HG02588 (cell line): ENCODE data around the gene LDB3.

ENCODE experiments used
- ATAC-seq: cut with Tn5 transposase; IDR thresholded peaks from one replicate; pipeline ENCODE4 v1.9.1; 2021; ENCODE audit warnings: mild to moderate bottlenecking, moderate library complexity; ENCODE audit not compliant: unreplicated experiment

LDB3 gene

DNA sequence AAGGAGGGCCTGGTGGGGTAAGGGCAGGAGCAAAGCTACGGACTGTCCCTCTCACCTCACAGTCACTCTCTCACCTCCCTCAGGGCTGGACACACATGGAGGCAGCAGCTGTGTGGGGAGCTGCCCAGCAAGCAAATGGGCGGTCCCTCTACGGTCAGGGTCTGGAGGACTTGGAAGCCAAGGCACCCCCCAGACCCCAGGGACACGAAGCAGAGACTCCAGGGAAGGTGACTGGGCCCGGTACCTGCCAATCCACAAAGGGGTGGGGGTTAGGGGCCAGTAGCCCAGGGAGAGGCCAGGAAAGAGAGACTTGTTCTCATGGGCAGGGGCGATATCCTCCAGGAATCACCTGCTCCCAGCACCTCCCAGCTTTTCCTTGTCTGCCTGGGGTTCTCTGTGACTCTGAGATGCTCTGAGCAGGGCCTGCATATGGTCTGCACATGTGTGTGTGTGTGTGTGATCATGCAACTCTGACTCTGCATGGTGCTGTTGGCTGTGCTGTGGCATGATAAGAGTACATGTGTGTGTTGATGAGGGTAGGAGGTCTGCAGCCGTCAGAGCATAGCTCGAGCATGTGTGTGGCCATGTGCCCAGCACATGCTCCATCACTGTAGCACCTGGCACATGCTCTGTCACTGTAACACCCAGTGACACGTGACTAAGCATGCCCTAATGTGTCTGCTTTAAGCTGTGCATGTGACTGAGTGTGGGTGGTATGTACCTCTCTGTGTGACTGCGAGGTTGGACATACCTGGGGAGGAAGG is 4.6 kb upstream of the LDB3 start:
- no peak for ATAC-seq

DNA sequence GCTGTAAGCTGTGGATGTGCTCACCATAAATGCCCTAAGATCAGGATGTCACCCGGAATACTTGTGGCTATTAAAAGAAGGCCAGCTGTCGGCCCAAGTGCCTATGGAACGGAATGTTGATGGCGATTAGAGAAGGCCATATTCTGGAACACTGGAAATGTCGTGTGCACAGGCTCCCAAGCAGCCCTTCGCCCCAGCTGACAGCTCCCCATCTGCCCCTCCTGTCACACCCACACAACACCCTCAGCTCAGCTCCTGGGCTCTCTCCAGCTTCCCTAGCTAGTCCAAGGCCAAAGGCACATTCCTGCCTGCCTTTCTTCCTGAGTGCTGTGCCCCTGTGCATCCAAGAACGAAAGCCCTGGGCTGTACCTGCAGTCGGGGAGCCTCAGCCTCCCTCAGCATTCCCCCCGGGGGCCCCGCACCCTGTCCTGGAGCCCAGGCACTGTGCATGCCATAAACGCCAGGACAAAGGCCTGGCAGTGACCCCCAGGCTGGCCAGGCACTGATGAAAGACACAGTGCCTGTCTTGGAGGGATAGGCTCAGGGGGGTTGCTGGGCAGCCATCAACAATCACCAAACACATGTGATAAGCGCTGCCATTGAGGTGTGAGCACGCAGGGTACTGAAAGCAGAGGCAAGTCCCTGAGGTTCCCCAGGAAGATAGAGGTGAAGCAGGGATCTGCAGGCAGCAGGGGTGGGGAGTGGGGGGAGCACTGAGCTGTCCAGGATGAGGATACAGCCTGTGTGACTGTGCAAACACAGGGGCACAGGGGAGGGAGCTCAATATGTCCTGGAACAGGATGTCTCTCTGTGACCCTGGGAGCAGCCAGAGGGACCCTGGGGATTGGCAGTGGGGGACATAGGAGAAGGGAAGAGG is 3.7 kb upstream of the LDB3 start:
- no peak for ATAC-seq

DNA sequence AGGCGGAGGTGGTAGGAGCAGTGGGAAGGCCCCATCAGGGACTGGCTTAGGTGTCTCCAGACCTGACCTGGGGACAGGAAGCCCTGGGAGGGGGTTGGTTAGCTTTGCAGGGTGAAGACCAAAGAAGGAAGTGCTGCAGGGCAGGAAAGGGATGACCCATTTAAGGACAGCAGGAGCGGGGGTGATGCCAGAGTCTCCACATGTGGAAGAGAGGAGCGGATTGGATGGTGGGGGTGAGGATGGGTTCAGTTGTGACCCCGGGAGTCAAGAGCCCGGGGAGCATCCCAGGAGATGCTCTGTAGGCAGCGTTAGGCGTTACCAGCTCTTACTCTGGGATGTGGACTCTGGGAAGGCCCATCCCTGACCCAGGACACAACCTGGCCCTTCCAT is 3.1 kb upstream of the LDB3 start:
- no peak for ATAC-seq

DNA sequence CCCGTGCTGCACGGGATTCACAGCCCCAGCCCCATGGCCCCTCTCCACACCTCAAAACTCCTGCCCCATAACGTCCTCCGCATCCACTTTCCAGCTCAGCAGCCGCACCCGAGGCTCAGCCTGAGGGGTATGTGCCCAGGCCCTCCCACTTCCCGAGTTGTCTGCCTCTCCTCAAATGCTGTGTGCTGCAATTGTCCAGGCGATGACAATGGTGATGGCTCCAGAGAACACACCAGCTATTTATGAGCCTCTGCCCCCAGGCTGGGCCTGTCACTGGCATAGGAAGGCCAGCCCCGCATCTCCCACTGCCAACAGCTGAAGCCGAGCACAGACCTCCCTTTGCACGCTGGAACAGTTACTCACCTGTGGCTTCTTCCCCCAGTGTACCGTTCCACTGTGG is 2.4 kb upstream of the LDB3 start:
- ATAC-seq: no peak

DNA sequence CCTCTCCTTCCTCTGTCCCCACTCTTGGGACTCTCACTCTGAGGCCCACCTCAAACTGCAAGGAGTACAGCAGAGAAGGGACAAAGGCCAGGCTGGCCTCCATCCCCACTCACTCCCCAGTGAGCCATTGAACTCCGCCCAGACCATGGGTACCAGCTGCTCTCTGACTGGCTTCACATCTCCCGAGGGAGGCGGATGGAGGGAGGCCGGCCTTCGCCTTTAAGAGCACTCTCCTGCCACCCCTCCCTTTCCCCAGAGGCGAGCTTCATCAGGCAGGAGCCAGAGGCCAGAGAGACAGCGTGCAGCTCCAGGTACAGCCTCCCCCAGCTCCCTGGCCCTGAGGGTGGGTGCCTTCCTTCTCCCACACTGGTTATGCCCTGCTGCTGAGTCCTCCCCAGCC is 1.8 kb upstream of the LDB3 start:
- ATAC-seq: no peak

DNA sequence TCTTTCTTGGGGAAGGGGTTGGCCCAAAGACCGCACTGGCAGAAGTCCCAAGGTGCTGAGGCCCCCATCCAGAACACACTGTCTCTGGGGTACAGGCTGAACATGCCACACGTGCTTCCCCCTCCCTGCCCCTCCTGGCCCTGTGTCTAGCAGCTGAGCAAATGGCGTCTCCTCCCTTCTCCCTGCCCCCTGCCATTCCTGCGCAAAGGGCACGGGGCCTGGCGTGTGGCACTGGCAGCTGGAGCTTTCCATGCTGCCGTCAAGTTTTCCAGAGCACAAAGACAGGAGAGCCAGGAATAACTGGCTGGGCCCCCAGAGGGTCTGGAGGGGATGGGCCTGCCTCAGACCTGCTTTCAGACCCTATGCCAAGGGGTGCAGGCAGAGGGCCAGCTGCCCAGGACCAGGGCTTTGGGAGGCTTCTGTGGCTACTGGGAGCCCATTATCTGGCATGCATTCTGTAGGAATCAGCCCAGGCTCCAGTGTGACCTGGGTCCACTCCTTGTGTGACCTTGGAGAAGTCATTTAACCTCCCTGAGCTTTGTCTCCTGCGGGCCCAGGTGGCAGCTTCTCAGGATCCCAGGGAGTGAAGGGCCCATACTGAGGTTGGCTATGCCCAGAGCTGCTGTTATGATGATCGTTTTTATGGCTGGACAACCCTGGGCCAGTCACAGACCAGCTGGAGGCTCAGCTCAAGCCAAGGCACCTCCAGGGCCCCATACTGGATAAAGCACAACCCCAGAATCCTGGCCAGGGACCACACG is 710 bp upstream of the LDB3 start:
- no peak for ATAC-seq

DNA sequence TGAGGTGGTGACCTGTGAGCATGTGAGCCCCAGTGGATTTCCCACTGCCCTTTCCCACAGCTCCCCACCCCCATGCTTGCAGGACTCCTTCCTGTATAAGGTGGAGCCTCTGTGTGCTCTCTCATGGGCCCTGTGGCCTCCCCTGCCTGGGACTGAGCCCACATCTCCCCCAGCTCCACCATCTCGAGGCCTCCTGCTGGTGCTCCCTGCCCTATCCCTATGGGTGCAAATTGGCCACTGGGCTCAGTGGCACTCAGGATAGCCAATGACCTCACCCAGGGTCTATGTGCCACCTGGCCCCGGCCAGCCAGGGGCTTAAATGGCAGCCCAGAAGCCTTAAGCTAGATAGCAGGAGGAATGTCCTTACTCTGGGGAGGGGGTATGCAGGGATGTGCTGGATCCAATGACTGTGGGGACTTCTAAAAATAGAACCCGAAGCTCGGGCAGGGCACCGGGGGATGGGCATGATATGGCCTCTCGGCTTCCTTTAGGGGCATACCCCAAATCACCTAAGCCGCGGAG is 2.0 kb downstream of the LDB3 start:
- no peak for ATAC-seq

DNA sequence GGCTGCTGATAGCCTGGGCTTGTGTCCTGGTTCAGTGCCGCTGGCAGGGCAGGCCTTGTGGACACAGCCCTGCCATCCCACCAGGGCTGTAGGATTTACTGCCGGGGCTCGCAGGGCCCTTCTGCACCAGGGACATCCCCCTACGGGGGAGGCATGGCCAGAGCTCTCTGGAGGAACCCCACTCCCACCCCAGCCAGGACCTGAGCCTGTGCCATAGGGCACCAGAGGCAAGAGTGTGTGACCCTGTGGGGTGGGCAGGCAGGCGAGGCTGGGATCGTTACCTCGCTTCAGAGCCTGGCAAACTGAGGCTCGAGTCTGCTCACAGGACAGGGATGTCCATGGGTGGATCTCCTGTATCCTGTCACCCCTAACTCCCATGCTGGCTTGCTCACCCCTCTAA is 2.6 kb downstream of the LDB3 start:
- no peak for ATAC-seq

DNA sequence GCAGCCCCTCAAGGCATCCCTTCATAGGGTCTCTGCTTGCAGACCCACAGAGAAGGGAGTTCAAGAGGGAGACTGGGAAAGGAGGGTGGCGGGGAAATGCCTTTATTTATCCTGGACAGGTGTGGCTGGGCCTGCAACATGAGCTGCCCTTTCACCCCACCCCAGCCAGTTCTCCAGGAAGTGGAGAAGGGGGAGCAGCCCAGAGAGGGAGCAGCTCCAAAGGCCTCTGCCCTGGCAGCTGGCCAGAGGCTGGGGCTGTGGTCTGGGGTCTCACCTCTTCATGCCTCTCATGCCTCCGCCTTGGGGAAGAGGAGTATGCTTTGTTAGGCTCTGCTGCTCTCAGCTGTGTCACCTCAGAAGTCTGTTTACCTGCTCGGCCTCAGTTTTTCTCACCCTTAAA is 3.1 kb downstream of the LDB3 start:
- no peak for ATAC-seq

DNA sequence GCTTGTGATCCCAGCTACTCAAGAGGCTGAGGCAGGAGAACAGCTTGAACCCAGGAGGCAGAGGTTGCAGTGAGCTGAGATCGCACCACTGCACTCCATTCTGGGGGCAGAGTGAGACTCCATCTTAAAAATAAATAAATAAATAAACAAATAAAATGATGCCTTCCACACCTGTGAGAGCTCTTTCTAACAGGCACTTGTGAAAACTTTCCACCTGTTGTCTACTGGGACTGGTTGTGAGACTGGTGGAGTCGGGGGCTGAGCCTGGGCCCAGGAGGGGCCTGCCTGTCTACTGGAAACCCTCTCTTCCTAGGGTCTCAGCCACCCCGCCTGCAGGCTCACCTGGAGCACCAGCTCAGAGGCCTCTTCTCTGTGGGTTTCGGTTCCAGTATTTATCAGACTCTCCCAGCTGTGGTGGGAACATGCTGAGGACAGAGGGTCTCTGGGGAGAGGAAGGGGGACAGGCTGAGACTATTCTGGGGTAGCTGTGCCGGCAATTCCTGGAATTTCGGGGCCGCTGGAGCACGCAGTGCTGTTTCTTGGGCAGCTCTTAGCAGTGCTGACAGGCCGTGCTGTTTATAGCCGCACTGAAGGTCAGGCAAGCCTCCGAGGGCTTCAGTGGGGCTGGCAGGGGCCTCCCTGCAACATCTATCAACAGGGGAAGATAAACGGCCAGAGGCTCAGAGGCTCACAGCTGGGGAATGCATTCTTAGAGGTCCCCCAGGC is 3.8 kb downstream of the LDB3 start:
- no peak for ATAC-seq

DNA sequence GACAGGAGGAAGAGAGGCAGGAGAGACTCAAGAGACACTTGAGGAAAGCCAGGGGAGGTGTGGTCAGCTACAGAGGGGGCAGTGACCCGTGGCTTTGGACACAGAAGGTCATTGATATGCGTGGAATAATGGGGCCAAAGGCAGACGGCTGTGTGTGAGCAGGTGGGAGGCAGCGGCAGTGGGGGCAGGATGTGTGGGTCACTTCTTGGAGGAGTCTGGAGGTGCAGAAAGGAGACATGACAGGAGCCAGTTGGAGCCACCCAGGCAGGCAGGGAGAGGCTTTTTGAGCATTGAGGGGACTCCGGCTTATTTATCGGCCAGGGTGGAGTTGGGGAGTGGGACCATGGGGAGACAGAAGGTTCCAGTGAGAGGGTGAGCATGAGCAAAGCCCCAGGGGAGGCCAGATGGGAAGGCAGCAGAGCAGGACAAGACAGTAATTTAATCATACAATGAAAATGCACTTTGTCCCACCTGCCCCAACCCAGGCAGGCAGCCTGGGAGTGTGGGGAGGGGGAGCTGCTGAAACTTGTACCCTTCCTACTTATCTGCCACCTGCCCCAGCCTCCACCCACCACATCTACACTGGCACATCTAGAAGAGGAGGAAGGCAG is 5.0 kb downstream of the LDB3 start:
- ATAC-seq: no peak

DNA sequence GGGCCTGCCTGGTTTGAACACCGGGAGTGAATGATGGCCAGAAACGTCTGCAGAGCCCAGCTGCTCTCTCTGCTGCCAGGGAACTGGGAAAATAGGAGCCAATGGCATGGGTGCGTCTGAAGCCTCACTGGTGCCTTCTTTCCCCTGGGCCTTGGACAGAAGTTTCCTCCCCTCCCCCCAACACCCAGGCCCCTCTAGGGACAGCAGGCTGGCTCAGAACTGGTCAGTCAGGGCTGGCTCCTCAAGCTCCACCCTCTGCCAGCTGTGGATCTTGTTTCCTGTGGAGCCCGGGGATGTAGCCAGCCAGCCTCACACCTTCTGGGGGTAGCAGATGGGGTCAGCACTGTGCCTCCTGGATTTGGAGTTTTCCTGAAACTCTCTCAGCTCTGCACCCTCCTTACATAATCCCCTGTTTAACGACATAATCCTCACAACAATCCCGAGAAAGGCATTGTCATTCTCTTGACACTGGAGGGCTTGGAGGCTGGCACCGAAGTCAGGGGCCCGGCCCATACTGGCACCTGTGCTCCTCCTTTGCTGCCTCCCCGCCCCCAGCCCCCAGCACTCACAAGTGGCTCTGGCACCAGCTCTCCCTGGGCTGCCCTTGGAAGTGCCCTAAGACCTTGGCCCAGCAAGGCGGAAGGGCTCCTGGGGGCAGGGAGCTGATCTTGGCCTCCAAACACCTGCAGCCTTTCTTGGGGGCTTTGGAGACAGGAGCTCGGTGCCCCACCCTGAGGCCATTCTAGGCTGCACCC is 5.7 kb downstream of the LDB3 start:
- ATAC-seq: no peak

DNA sequence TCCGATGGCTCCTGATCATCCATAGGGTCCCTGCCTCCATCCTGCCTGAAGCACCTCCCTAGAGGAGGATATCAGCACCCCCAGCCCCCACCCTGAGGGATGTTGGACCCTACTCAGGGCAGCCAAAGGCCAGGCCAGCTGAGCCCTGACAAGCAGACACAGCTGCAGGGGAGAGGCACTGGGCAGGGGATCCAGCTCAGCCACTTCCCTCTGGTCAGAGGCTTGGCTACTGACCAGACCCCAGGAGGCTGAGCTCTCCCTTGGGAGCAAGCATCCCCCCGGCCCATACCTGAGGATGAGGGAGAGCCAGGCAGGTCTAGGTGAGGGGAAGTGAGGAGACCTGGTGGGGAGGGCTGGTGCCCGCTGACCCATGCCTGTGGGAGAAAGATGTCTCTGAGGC is 6.6 kb downstream of the LDB3 start:
- ATAC-seq: no peak

DNA sequence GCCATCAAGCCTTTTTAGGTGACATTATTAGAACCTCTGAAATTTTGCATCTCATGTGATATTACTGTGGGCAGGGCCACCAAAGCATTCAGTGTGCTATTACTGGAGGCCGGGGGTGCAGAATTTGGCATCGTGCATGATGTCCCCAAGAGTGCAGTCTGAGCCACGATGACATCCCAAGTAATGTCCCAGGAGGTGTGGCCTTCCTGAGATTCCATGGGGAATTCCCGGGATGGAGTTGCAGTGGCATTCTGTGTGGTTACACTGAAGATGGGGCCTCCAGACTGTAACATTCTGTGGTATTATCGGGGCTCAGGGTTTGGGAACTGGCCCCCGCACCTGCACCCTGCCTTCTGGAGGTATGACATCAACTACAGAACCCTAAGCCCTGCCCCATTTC is 9.1 kb downstream of the LDB3 start:
- no peak for ATAC-seq

DNA sequence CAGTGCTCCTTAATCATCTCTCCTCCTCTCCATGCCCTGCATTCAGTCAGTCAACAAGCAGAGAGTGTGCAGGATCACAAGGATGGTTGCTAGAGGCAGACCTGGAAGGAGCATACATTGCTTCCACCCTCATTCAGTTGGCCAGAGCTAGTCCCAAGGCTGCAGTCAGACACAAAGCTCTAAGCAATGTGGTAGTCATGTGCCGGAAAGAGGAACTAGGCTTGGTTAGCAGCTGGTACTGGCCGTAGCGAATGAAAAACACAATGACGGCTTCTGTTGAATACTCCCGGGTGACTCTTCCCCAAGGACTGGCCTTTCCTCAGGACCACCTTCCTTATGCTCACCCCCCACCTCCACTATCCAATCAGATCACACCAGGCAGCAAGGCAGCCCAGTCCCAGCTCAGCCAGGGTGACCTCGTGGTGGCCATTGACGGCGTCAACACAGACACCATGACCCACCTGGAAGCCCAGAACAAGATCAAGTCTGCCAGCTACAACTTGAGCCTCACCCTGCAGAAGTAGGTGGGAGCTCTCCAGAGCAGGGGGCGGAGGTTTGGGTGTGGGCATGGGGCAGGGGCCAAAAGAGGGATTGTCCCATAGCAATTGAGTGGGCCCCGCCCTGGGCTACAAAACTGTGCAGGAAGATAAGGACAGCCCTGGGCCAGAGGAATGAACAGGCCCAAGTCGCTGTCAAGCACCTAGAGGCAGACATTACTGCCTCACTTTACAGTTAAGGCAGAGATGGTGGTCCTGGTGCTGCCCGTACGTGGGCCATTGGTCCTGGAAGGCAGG is 10.9 kb downstream of the LDB3 start:
- no peak for ATAC-seq

DNA sequence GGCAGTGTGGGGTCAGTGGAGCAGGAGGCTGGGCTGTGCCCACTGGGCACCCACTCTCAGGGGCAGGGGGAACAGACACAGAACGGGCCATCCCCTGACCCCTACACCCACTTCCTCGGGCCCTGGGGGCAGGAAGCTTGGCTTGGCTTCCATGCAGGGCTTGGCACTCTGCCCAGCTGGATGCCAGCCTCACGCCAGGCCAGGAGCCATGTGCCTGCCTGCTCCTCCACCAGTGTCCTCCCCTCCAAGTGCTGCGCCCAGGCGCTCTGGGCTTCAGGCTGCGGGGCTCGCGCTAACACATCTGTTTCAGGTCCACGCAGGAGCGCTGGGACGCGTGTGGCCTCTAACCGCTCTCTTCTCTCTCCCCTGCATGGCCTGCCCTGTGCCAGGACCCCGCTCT is 12.7 kb downstream of the LDB3 start:
- ATAC-seq: no peak

DNA sequence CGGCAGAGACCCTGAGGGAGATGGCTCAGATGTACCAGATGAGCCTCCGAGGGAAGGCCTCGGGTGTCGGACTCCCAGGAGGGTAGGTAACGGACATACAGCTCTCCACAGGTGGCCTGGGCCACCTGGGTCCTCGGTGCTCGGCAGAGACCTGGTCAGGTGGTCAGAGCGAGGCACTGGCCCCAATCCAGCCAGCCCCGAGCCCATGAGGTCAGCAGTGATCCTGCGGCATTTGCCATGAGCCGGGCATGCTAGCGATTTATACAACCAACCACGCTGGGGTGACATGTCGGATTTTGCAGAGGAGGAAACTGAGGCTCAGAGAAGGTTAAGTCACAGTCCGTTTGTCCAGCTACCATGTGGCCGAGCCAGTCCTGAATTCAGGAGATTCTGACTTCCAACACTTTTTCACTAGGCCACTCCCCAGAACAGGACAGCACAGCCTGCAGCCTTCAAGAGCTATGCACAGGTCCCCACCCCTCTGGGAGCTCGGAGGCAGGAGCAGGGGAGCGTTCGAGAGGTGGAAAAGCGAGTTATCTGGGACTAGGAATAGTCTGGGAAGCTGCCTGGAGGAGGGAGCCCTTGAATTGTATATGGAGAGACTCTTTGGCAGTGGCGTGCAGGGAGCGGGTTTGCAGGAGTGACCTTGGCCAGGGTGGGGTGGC is 13.5 kb downstream of the LDB3 start:
- no peak for ATAC-seq

DNA sequence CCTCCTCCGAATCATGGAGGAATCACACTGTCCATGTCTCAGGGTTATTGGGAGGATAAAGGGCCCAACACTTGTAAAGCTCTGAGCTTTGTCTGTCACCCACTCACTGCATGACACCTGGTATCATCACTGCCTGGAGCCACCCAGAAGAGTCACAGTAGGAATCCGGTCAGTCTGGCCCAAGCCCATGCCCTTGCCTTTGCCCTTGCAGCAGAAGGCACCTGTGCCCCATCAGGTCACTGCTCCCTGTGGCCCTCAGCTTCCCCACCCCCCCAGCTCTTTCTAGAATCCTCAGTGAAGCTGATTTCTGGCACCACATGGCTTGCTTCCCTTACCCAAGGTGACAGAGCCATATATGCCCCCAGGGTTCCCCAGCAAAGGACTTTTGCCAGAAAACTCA is 14.4 kb downstream of the LDB3 start:
- no peak for ATAC-seq
